ENCODE data around the gene COG4.
"Not testable (repeated sequence)": the region's sequence is repeated elsewhere in the genome, so short reads cannot be mapped to it uniquely, and the experiment has no call there.

Gene COG4

DNA sequence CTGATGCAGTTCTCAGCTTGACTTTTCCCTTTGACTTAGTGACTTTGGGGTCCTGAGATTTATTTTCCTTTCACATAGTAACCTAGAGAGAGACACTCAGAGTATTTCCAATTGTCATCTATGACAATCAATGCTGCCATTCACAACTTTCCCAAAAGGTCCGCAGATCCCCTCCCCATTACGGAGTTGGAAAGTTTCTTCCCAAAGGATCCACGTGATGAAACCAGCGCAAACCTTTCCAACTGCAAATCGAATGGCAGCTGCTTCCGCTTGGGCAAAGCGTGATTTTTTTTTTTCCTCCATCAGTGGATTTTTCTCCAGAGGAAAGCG lies 69.5 kb downstream of the COG4 start:
- no peak for DNase-seq

DNA sequence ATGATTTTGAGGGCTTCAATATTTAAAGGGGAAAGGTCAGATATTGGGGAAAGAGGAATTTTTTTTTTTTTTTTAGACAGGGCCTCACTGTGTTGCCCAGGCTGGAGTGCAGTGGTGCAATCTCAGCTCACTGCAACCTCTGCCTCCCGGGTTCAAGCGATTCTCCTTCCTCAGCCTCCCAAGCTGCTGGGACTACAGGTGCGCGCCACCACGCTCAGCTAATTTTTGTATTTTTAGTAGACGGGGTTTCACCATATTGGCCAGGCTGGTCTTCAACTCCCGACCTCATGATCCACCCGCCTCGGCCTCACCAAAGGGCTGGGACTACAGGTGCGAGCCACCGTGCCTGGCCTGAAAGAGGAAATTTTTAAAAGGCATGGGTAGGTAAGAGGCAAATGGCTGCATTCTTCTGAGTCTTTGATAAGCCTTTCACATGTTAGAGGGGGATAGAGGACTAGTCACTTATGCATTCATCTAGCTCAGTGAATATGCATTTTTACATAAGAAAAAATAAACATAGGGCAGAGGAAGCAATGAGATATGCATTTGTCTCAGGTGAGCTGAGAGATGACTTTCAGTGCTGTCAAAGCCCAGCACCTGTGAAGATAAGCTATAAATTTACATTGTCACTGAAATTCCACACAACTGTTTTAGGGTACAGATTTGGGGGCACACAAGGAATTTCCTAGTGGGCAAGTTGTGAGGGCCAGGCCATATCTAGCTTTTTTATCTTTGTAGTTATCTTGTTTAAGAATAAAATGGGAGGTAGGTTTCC lies 70.0 kb downstream of the COG4 start:
- DNase-seq: no peak

DNA sequence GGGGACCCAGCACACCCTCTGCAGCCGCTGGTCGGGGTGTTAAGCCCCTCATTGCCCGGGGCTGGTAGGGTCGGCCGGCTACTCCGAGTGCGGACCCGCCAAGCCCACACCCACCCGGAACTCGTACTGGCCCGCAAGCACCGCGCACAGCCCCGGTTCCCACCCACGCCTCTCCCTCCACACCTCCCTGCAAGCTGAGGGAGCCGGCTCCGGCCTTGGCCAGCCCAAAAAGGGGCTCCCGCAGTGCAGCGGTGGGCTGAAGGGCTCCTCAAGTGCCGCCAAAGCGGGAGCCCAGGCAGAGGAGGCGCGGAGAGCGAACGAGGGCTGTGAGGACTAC lies 72.4 kb downstream of the COG4 start:
- not testable (repeated sequence) for DNase-seq

DNA sequence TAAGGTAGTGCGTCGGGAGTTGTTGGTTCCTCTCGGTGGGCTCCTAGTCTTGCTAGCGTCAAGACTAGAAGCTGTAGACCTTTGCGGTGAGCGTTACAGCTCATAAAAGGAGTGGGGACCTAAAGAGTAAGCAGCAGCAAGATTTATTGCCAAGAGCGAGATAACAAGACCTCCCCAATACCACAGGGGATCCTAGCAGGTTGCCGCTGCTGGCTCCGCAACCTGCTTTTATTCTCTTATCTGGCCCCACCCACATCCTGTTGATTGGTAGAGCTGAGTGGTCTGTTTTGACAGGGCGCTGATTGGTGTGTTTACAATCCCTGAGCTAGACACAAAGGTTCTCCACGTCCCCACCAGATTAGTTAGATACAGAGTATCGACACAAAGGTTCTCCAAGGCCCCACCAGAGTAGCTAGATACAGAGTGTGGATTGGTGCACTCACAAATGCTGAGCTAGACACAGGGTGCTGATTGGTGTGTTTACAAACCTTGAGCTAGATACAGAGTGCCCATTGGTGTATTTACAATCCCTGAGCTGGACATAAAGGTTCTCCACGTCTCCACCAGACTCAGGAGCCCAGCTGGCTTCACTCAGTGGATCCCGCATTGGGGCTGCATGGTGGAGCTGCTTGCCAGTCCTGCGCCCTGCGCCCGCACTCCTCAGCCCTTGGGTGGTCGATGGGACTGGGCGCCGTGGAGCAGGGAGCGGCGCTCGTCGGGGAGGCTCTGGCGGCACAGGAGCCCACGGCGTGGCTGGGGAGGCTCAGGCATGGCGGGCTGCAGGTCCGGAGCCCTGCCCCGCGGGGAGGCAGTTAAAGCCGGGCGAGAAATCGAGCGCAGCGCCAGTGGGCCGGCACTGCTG lies 73.0 kb downstream of the COG4 start:
- DNase-seq: not testable (repeated sequence)

DNA sequence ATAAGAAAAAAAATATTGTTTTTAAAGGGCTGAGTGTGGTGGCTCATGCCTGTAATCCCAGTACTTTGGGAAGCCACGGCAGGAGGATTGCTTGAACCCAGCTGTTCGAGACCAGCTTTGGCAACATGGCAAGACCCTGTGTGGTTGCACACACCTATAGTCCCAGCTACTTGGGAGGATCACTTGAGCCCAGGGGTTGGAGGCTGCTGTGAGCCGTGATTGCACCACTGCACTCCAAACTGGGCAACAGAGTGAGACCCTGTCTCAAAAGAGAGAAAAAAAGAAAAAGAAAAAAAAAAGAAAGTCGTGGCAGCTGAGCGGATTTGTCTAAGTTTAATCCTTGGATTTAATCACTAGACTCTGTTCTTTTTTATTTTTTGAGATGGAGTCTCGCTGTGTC lies 75.3 kb downstream of the COG4 start:
- no peak for DNase-seq

DNA sequence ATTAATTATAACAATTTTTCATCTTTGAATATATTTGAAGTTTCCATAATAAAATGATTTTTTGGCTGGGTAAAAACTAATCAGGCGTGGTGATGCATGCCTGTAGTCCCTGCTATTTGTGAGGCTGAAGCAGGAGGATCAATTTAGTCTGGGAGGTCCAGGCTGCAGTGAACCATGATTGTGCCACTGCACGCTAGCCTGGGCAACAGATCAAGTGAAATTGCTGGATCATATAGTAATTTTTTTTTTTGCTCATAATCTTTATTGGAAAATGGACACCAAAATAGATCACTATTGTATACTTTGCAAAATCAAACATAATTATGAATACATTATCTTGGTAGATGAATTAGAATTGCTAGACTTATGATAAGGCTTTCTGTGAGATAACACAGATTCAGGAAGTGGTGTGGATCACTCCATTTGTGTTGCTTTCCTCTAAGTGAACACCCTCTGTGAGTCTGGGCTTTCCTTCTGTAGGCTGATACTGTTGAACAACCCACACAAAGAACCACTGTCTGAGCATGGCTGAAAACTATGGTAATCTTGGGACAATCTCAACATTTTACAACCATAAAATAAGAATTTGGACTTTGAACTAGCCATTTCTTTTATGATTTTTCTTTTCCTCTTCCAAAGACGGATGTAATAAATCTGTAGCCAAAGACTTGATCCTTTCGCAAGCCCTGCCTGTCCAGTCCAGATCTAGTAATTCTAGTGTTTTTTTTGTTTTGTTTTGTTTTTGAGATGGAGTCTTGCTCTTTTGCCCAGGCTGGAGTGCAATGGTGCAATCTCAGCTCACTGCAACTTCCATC lies 78.9 kb downstream of the COG4 start:
- no peak for DNase-seq

DNA sequence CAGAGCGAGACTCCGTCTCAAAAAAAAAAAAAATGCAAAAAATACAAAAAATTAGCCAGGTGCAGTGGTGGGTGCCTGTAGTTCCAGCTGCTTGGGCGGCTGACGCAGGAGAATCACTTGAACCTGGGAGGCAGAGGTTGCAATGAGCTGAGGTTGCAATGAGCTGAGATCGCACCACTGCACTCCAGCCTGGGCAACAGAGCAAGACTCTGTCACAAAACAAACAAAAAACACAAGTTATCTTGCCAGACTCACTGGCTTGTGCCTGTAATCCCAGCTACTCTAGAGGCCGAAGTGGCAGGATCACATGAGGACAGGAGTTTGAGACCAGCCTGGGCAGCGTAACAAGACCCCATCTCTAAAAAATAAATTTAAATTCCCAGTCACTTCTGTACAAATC lies 81.0 kb downstream of the COG4 start:
- DNase-seq: no peak

DNA sequence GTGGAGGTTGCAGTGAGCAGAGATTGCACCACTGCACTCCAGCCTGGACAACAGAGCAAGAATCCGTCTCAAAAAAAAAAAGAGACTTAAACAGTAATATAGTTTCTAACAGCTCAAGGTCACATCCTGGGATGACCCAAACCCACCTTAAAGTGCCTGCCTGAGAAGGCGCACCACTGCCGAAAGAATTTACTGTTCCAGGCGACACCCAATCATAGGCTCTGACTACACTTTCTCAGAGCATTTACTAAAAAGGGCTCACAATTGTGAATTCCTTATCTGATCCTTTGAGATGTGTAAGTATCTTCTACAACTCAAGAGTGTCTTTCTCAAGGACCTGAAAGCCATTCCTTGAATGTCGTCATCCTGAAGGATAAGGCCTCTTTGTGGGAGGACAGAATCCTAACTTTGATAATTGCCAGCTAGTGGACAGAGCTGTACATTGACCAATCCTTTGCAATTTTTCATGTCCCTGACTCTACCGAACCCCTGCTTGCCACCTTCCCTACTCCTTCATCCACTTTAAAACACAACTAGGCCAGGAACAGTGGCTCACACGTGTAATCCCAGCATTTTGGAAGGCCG lies 81.9 kb downstream of the COG4 start:
- DNase-seq: no peak

DNA sequence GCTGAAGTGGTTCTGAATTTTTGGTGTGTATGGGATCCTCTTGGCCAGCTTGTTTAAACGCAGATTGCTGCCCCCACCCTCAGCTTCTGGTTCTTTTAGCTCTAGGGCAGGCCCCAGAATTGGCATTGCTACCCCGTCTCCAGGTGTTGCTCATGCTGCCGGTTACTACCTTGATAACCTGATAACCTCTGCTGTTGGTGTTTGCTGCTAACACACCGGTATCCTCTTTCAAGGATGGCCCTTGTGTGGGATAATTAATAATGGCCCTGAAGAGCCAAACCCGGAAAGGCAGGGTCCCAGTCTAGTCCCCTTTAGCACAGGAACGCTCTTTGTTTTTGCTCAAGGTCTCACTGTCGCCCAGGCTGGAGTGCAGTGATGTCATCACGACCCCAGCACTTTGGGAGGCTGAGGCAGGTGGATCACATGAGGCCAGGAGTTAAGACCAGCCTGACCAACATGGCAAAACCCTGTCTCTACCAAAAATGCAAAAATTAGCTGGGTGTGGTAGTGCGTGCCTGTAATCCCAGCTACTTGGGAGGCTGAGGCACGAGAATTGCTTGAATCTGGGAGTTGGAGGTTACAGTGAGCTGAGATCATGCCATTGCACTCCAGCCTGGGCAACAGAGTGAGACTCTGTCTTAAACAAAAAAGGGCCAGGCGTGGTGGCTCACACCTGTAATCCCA lies 83.2 kb downstream of the COG4 start:
- no peak for DNase-seq

DNA sequence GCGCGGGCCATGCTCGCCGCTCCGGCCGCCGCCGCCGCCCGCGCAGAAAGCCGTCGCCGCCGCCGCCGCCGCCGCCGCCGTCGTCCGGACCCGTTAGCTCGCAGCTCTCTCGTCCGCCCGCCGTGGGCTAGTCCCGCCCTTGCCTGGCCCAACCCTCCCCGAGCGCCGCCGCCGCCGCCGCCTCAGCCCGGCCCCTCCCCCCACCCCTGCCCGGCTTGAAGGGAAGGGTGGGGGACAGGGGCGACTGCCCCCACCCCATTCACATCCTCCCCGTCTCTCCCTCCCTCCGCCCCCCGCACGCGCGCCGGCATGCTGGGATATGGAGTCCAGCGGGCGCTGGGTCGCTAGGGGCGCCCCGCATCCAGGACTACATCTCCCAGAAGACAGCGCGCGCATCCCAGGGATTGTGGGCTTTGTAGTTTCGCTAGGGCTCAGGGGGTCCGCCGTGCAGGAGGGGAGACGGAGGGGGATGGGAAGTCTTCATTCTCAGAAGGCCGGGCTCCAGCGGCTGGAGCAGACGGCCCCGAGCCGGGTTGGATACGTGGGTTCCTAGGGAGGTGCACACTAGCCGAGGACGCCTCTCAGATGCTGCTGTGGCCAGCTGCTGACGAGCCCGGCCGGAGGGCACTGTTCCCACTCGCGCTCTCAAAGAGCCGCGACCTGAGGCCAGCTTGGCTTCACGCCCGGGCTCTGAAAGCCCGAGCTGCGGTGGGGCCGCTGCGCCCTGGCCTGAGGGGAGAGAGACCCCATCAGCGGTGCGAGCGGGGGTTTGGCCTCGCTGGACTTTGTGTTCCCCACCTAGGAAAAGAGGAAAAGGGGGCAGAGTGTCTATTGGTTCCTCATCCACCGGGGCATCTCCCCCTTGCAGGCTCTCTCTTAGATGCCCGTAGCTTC lies 84.1 kb downstream of the COG4 start, which contains the start of gene ST3GAL2:
Gene ST3GAL2, minus strand, starts transcription at position 132 of the 894 bp plus-strand sequence. CDS start 40,570 bp downstream, outside the sequence.
- DNase-seq: peak; percentile 84 to 93 (median 88)

DNA sequence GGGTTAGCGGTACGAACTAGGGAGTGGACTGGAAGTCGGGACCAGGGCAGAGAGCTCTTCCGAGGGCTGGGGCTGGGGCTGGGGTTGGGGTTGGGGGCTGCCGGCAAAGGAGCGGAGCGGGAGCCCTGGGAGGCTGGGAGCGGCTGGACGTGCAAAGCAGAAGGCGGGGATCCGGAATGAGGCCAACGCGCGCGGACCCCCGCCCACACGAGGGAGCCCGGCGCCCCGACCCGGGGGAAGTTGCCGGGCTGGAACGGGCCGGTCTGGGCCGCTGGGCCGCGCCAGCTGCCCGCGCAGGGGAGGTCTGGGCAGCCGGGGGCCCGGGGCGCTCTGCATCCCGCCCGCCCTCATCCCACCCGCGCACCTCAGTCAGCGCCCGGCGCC lies 84.8 kb downstream of the COG4 start:
- DNase-seq: no peak

DNA sequence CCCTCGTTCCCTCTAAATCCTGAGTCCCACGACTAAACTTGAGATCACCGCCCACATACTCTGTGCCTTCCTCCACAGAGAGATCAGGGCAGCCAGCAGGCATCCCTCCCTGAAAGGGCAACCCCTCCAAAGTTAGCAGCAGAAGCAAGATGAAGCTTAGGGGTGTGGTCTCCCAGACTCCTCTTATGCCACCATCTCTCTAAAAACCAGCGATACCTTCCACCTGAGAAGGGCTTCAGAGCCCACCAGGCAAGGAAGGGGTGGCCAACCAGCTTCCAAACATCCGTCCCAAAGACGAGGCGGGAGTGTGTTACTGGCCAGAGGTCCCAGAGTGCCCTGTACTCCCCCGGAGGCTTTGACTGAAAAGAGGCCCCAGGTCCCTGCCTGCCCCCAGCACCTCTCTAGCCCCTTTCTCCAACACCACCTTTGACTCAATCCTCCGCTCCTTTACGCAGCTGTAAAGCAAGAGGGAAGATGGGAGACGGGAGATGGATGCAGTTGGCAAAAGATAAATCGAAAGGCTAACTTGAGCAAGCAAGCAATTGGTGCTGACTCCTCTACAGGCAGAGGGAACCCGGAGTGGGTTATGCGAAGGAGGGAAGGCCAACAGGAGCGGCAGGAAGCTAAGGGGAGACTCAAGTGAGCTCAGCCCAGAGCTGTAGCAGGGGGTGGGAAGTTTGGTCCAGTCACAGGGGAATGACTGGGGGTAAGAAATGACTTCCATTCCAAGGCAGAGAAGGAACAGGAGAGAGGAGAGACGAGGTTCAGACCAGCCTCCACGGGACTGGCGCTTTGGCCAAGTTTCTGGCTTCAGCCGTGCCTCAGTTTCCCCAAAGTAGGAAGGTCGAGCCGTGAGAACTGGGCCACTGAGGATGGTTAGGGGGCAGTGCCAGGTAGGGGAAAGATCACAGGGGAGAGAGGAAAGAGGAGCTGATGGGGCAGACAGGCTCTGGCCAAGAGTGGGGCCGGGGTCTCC lies 85.5 kb downstream of the COG4 start:
- no peak for DNase-seq

DNA sequence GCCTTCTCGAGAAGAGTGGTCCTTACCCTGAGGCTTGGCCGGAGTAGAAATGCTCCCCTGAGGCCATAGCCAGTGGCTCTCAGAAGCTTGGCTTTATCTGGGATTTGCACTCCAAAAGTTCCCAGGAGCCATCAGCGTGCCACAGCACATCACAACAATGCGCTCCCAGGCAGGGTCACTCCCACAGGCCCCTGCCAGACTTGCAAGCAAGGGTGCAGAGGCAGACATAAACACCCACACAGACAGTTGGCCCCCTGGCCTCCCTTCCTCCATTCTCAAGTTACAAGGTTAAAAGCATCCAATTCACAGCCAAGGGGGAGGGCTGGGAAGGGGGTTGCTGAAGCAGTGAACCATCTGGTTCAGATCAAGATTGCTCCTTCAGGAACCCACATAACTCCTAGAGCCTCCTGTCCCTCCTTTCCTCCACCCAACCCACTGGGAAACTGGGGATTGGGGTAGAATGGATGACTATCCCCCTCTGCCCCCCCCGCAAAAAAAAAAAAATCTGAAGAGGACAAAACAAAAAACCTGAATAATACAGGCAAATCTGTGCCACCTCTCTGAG lies 86.3 kb downstream of the COG4 start:
- DNase-seq: no peak

DNA sequence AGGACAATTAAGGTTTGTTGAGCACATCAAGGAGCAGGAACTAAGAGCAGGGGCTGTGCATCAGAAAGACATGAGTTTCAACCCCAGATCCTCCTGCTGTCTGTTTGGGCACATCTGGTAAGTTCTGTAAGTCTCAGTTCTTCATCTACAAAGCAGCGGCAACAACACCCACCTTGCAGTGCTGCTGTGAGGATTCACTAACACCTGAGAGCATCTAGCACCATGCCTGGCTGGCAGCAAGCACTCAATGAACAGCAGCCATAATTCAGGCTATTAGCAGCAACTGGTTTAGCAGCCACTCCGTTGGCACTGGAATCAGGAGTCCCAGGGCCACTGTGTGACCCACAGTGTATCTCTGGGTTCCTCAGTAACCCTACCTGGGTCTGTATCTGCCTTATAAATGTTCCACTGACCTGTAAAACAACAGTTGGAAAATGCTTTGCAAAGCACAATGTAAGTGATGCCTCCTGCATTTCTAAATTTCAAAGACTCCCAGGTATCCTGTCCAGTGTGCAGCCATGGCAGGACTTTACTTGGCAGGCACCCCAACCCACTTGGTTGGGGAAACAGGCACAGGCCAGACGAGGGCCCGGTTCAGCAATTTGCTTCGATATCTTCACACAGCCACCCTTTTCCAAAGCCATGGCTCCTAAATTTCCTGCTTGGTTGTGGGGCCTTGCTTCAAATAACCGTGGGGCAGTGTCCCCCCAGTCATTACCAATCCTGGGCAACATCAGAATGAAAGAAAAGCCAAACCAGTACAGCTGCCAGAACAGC lies 88.7 kb downstream of the COG4 start:
- no peak for DNase-seq

DNA sequence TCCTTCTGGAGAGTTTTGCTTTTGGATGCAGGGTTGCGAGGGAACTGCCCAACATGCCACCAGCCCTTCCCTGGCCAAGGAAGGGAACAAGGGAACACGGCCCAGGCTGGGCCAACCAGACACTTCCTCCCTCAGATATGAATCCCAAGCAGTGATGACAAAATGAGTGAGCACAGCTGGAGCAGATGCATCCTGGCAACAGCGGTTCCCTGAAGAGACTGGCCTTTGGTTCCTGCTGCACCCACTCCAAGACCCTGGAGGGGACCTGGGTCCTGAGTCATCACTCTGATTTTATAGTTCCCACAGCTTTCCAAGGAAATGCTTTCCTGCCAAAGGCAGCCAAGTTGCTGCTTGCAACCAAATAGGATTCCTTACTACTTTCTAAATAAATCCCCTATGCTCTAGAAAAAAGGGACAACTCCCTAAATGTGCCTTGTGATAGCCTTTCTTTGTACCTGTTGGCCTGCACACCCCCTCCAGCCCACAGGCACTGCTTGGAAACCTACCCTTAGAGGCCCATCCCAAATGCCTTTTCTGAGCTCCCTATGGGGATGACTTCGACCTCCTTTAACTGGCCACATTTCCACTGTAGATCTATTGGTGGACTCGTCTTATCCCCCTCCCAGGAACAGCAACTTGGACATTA lies 89.8 kb downstream of the COG4 start:
- DNase-seq: no peak

DNA sequence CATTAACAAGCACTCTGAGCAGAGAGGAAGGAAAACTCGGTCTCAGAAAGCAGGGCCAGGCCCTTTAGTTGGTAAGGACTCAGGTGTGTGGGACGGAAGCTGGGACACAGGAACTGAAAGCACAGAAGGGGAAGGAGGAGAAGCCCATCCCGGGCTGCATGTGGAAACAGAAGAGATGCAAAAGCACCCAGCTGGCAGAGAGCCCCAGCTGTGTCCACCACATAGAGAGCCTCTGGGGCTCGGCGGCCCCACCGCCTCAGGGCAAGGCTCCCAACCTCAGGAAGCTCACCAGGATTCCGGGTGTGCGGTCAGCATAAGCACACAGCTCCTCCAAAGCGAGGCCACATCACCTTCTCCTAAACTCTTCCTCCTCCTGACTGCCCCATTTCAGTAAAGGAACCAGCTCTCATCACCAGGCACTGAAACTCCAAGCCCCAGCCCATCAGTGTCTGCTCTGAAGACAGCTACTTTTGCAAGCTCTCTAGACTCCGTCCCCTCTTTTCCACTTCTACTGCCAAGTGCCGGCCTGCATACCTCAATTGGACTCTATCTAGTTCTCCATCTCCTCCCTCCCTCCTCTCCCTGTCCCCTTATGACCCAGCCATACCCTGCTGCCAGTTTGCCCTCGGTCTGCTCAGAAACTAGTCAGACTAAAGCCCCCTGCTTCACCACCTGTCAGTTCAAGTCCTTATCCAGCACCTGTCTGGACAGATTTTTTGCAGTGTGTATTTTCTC lies 90.5 kb downstream of the COG4 start:
- DNase-seq: no peak

DNA sequence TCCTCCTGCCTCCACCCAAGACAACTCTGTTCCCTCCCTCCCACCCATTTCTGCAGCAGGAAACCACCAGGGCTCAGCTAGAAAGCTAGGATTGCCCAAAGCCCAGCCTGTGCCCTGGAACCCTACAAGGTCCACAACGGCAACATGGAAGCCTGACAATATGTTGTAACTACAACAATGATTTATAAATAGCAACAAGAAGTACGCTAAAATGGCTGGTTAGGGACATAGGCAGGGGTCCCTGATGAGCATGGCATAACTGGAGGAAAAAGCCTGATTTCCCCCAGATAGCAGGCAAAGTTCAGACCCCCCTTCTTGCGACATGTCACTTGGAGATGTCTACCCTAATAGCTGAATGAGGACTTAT lies 91.0 kb downstream of the COG4 start:
- DNase-seq: no peak
